Testis (tissue), 3 donors: ENCODE data around the gene HSH2D. TPM values are rescaled to one million over a fixed set of nuclear protein-coding genes. Genes with fewer than 3 reads are reported as not detected.

Experiments
- DNase-seq: peaks from one replicate; pipeline ENCODE4 v3.0.0-alpha.2; 2019
- H3K27ac ChIP-seq, 2 donors: fragments of 200-600 bp; sonication (generic); one replicate each; pipeline ENCODE4 v1.5.1; 2019
- H3K27me3 ChIP-seq: fragments of 200-600 bp; sonication (generic); one replicate; pipeline ENCODE4 v1.5.1; 2019
- H3K36me3 ChIP-seq: fragments of 200-600 bp; sonication (generic); one replicate; pipeline ENCODE4 v1.5.1; 2017; ENCODE audit warnings: low read depth; ENCODE audit errors: missing control alignments
- H3K4me1 ChIP-seq: fragments of 200-600 bp; sonication (generic); one replicate; pipeline ENCODE4 v1.5.1; 2019
- H3K4me3 ChIP-seq, 2 donors: fragments of 200-600 bp; sonication (generic); one replicate each; pipeline ENCODE4 v1.5.1; 2017 to 2019
- H3K9me3 ChIP-seq: fragments of 200-600 bp; sonication (generic); one replicate; pipeline ENCODE4 v1.5.1; 2017
- CTCF ChIP-seq, 3 experiments: fragments of 450-650 bp in 2 of 3; fragments of 200-600 bp in 1 of 3; sonication (generic) in 1 of 3; IDR thresholded peaks; one replicate each; pipeline ENCODE4 v1.5.1; 2016 to 2019; ENCODE audit warnings: antibody characterized with exemption in 3 of 3, mild to moderate bottlenecking in 2 of 3, moderate library complexity in 1 of 3
- POLR2A ChIP-seq: fragments of 450-650 bp; IDR thresholded peaks from one replicate; pipeline ENCODE4 v1.6.1; 2017; ENCODE audit warnings: antibody characterized with exemption, mild to moderate bottlenecking, moderate library complexity
- WGBS, 2 donors: methylation state at CpG; one replicate each; pipeline ENCODE4 v1.1.5; 2018; 5-methylcytosine and 5-hydroxymethylcytosine counted together
- intact Hi-C: fragments of 100-400 bp; cut with DNase I; formaldehyde crosslinking; loops from one replicate; pipeline ENCODE4 v1.15.1; 2023; ENCODE audit warnings: low total_unique reads
- polyA plus RNA-seq: library from polyadenylated mRNA; stranded (reverse); fragments of 350-450 nt; fragmentation: Illumina TruSeq; extraction: RNeasy Lipid Tissue Mini Kit (QIAGEN cat#74804); gene quantifications from one replicate; pipeline ENCODE4 v1.2.3, GENCODE V29; 2014; ENCODE audit warnings: low read depth, low replicate concordance; ENCODE audit not compliant: insufficient read depth
- total RNA-seq, 2 donors: library from RNA; depleted of rRNA; stranded (reverse); fragments of >200 nt; gene quantifications; one replicate each; pipeline ENCODE4 v1.2.3, GENCODE V29; 2016

Gene HSH2D
- total and polyA plus RNA-seq, 3 donors from 2014 or later = 0.55 to 1.6 (median 0.68) TPM

GRCh38 chr19:16113727-16114126, 29.8 kb upstream of the HSH2D start:
- Histone ChIP-seq H3K27ac (no peak overlapping the region), H3K4me3 (no peak overlapping the region), H3K4me1 (peaks cover 16% of the 10 kb centered on the region), H3K36me3 (no peaks in the 10 kb centered on the region), H3K9me3 (no peaks in the 10 kb centered on the region), H3K27me3 (no peaks in the 10 kb centered on the region)
- TF ChIP-seq POLR2A = no peak
- no peak for TF ChIP-seq CTCF (IDR thresholded peaks at IDR 0.05)
- DNase-seq = no peak
- 83 to 88% methylated on average over 3 of the region's 3 CpGs for WGBS, 2 donors
- intact Hi-C loops = loop anchor here (10.0 kb wide), 2 partner anchors 49 to 71 kb away; partner anchors contain the start of gene FAM32A

- peaks cover 16% of the 10 kb centered on the region for H3K4me1 ChIP-seq
- H3K27ac ChIP-seq = no peak overlapping the region
- TF ChIP-seq POLR2A (no peak), CTCF (IDR thresholded peaks at IDR 0.05) (no peak)
- no peak overlapping the region for H3K4me3 ChIP-seq
- H3K36me3 ChIP-seq = no peaks in the 10 kb centered on the region
- 89 to 96% methylated on average over 9 of the region's 9 CpGs for WGBS, 2 donors
- no peaks in the 10 kb centered on the region for H3K9me3 ChIP-seq
- H3K27me3 ChIP-seq = no peaks in the 10 kb centered on the region
- intact Hi-C loops = loop anchor here (10.0 kb wide), 2 partner anchors 51 to 69 kb away; partner anchors contain the start of gene FAM32A
- DNase-seq = no peak
Observed at GRCh38 chr19:16115301-16116039, 28.0 kb upstream of the HSH2D start.

- 72 to 83% methylated on average over 4 of the region's 4 CpGs for WGBS, 2 donors
- no peaks in the 10 kb centered on the region for H3K36me3 ChIP-seq
Observed at GRCh38 chr19:16116067-16116466, 27.4 kb upstream of the HSH2D start.

GRCh38 chr19:16117594-16118033, 25.9 kb upstream of the HSH2D start:
- Histone ChIP-seq H3K36me3 (no peaks in the 10 kb centered on the region), H3K9me3 (no peaks in the 10 kb centered on the region), H3K27me3 (no peaks in the 10 kb centered on the region), H3K4me1 (peaks cover 11% of the 10 kb centered on the region), H3K4me3 (no peak overlapping the region), H3K27ac (no peak overlapping the region)
- TF ChIP-seq POLR2A = no peak
- no peak for TF ChIP-seq CTCF (IDR thresholded peaks at IDR 0.05)
- intact Hi-C loops = loop anchor here (10.0 kb wide), 2 partner anchors 53 to 67 kb away; partner anchors contain the start of gene FAM32A
- WGBS, 2 donors = 78 to 87% methylated on average over 9 to 11 of the region's 11 CpGs
- no peak for DNase-seq

More at GRCh38 chr19:16116067-16116466, 27.4 kb upstream of the HSH2D start:
- Histone ChIP-seq H3K4me1 (peaks cover 16% of the 10 kb centered on the region), H3K9me3 (no peaks in the 10 kb centered on the region), H3K27me3 (no peaks in the 10 kb centered on the region), H3K27ac (no peak overlapping the region), H3K4me3 (no peak overlapping the region)
- intact Hi-C loops = loop anchor here (10.0 kb wide), 2 partner anchors 51 to 69 kb away; partner anchors contain the start of gene FAM32A
- DNase-seq = no peak
- TF ChIP-seq POLR2A (no peak), CTCF (IDR thresholded peaks at IDR 0.05) (no peak)
